ENCODE measurements around the gene RAPGEF3.

Gene RAPGEF3

GRCh38 chr12:47776471-47777143, 17.9 kb upstream of the RAPGEF3 start:
- DNase-seq = no peak

DNA sequence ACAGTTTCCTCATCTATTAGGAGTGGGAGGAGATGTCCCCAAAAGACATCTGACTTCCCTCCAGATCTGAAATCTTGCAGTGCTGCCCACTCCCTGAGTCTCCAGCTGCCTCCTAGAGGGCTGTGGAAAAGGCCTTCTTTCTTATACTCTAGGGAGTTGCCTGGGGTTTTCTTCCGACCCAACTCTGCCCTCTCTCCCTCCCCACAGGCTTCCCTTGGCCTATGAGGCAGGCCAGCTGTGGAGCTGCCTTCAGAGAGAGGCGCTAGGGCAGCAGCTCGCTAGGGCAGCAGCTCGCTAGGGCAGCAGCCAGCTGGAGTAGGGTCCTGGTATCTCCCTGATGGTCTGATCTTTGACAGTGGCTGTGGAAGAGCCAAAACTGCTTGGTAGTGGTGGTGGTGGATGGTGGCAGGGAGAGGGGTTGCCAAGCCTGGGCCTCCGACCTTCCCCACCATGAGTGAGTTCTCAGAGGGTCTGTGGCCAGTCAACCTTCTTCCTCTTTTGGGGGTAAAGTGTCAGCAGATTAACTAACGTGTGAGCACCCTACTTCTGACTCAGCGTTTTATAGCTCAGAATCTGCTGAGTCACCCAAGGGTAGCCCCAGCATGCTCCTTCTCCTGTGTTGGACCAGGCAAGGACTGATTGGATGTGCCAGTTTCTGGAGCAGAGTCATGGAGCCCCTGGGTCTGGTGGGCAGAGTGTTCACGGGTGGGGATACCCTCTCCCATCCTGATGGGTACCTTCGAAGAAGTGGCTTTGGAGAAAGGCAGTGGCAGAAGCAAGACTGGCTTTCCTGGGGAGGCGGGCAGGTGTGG, 16.6 kb upstream of the RAPGEF3 start:
- no peak for DNase-seq

GRCh38 chr12:47774663-47775062, 16.0 kb upstream of the RAPGEF3 start:
- no peak for DNase-seq

GRCh38 chr12:47773858-47774580, 15.3 kb upstream of the RAPGEF3 start:
- no peak for DNase-seq

- no peak for DNase-seq
Measured at GRCh38 chr12:47773062-47773857, 14.6 kb upstream of the RAPGEF3 start, which contains the start of gene SLC48A1. TSS of gene SLC48A1 (plus strand) at chr12:47773238. CDS start at chr12:47773305, 67 bp downstream.

- no peak for DNase-seq
Measured at GRCh38 chr12:47772738-47773061, 14.0 kb upstream of the RAPGEF3 start.

- DNase-seq = no peak
Measured at GRCh38 chr12:47772094-47772660, 13.5 kb upstream of the RAPGEF3 start.

GRCh38 chr12:47771304-47771703, 12.6 kb upstream of the RAPGEF3 start:
- DNase-seq = no peak

- DNase-seq = no peak
Measured at GRCh38 chr12:47770086-47770726, 11.5 kb upstream of the RAPGEF3 start.

DNA sequence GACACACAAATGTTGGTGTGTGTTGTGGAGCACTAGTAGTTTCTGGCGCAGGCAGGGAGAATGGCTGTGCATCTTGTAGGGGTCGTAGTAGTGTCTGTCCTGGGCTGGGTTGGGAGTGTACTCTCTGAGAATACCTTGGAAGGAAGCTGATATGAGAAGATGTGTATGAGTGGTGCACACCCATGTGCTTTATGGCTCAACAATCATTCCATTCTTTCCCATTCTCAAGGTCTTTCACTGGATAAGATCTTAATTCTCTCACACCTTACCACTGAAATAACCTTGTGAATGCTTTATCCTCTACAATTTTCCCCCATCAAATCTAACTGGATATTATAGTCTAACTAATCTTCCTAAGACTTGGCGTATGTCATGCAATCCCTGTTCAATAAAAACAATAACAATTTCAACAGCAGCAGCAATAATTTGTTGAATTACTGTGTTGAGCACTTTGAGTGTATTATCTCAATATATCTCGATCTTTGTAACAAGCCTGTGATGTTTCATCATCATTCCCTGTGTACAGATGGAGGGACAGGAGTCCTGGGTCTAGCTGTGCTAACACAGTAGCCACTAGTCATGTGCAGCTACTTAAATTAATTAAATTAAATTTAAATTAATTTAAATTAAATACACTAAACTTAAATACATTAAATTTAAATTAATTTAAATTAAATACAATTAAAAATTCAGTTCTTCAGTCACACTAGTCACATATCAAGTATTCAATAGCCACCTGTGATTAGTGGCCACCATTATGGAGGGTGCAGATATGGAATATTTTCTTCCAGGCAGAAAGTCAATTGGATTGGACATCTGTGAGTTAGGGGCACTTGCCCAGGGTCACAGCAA, 10.8 kb upstream of the RAPGEF3 start:
- no peak for DNase-seq

- no peak for DNase-seq
Measured at GRCh38 chr12:47768323-47768811, 9.7 kb upstream of the RAPGEF3 start.

DNA sequence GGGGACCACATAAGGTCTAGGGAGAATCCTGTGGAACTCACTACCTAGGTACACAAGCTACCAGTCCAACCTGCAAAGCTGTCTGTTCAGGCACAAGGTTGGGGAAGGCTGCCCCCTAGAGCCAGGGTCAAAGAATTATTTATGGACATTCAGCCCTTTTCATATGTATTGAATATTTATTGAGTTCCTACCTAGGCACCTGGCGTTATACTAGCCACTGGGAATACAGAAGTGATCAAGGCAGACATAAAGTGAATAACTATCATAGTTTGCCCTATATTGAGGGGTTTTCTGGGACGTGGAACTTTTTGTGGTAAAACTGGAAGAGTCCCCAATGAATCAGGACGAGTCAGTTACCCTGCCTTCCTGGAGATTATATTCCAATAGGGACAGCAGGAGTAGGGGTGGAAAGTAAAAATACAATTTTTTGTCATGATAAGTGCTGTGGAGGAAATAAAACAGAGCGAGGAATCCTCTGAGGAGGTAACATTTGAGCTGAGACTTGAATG, 8.6 kb upstream of the RAPGEF3 start:
- DNase-seq = peak; percentile 76

DNA sequence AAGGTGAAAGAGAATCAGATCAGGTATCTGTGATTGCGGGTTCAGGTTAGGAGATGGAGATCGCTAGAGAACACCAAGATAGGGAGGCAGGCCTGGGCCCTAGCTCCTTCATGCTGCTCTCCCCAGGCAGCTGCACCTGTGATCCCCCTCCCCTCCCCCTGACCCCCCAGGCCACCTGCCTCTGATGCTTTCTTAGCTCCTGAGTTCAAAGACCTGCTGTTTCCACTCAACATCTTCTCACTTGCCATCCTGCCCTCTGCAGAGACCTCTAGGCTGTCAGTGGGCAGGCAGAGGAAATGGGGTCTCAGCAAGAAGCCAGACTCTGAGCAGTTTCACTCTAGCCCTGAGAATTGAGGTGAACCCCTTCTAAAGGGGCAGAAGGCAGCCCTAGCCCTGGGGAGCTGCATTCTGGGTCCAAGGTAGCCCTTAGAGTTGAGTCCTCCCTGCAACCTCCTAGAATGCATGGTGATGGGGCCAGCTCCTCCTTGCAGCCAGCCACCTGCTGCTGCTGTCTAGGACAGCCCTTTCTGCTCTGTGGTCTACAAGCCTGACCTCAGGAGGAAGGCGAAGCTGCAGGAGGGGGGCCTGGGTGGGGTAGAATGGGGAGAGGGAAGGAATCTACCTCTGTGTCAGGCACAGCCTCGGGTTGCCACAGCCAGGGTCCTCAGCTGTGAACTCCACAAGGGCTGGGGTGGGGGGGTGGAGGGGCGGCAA, 8.0 kb upstream of the RAPGEF3 start:
- no peak for DNase-seq

DNA sequence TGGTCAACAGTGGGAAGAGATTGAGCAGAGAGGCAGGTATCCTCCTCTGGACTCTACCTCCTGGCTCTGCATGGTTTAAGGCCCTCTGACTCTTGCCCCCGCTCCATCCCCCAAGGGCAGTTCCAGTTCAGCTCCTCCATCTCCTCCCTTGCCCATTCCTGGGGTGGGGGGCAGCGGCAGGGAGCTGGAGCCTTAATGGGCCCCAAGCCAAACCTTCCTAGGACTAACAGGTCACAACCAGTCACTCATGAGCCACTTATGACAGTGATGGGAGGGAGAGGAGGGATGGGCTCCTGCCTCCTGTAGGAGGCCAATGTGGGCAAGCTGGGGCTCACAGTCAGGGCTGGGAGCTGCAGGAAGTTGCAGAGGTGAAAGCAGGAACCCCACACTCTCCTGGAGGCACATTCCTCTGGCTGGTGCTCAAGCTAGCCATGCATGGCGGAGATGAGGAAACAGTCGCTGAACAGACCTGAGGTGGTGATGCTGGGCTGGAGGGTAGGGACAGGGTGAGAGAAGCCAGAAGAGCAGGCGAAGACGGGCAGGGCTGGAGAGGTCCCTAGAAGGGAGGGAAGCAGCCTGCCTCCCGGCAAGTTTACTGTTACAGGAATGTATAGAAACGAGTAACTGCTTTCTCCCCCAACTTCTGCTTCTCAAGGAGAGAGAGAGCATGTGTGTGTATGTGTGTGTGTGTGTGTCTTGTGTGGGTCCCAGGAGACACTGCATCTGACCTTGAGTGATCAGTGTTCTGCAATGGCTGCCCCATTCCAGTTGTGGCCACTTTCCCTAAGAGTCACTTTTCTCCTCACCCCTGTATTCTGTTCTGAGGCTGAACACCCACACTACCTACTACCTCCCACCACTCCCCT, 5.0 kb upstream of the RAPGEF3 start:
- DNase-seq = no peak

DNA sequence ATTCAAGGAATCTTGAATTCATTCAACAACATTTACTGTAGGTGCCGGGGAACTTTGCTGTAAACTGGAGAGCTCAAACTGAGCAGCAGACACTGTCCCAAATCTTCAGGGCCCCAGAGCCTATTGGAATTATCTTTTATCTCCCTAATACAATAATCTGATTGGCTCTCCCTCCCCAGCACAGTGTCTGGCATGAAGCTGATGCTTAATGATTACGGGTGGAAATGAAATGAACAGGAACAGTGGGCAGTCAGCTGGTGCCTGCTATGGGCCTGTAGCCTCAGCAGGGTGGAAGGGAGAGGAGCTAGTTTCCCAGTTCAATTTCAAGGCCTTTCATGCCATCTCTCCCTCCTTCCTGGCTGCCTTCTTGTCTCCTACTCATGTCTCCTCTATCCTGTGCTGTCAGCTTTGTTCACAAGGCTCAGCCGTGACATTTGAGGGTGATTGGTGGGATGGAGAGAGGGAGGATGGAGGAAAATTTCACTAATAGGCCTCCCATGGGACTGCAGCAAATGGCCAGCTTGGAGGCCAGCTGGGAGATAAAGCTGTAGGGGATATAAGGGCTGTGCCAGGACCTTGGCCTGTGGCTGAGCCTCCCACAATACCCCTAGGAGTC, 4.3 kb upstream of the RAPGEF3 start:
- DNase-seq = no peak

GRCh38 chr12:47758584-47758833, 171 bp downstream of the RAPGEF3 start:
- no peak for DNase-seq

GRCh38 chr12:47757840-47758583, 668 bp downstream of the RAPGEF3 start:
- DNase-seq = no peak

DNA sequence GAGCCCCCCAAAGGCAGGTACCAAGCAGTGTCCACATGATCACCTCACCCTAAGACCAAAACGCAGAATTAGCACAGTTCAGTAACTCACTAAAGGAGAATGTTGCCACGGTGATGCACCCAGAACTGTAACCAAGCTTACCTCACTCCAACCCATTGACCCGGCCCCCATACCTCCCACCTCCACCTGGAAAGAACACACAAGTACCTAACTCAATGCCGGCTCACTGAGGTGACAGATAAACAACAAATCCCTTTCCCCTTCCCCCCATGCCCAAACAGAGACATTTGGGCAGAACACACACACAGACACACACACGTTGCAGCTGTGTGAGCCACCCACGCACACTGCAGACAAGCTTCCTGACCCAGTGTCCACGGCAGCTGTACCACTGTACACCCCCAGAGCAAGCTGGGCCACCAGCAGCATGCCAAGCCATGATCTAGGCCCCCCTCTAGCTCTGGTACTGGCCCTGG, 1.3 kb downstream of the RAPGEF3 start:
- DNase-seq = no peak
